ENCODE measurements around the gene ZNF304.
"Not testable (repeated sequence)": the region's sequence is repeated elsewhere in the genome, so short reads cannot be mapped to it uniquely, and the experiment has no call there.

The ZNF304 gene

DNA sequence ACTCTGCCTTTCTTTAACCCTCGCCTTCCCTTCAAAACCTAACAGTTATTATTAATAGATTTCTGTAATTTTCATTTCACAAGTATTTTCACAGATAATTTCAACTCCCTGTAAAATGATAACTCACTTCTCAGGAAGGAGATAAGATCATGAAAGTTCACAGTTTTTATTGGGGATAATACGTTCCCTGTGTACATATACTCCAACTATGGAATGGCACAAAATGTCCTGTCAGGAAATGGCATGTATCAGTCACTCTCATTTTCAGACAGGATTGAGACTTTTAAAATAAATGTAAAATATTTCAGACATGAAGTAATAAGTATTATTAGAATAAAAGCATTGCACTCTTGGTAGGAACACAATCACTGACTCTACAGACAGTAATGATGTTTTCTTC, 11.3 kb downstream of the ZNF304 start:
- H3K36me3 ChIP-seq (ENCODE audit: control insufficient read depth, insufficient read depth, low read length), result peaks cover 10% of the 10 kb centered on the region
- no peaks in the 10 kb centered on the region for H3K27me3 ChIP-seq (replicated peaks; ENCODE audit: control insufficient read depth, insufficient read depth, low read length)
- TF ChIP-seq, protein P1, sequence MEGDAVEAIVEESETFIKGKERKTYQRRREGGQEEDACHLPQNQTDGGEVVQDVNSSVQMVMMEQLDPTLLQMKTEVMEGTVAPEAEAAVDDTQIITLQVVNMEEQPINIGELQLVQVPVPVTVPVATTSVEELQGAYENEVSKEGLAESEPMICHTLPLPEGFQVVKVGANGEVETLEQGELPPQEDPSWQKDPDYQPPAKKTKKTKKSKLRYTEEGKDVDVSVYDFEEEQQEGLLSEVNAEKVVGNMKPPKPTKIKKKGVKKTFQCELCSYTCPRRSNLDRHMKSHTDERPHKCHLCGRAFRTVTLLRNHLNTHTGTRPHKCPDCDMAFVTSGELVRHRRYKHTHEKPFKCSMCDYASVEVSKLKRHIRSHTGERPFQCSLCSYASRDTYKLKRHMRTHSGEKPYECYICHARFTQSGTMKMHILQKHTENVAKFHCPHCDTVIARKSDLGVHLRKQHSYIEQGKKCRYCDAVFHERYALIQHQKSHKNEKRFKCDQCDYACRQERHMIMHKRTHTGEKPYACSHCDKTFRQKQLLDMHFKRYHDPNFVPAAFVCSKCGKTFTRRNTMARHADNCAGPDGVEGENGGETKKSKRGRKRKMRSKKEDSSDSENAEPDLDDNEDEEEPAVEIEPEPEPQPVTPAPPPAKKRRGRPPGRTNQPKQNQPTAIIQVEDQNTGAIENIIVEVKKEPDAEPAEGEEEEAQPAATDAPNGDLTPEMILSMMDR (IDR thresholded peaks at IDR 0.05; ENCODE audit: insufficient read depth, low read length, poor library complexity, severe bottlenecking), result no peak
- no peak overlapping the region; the same call in 1 of the 2 replicates for H3K4me3 ChIP-seq (replicated peaks; ENCODE audit: low read depth, low read length)
- DNase-seq (ENCODE audit: extremely low read depth, insufficient read length), result no peak

- Histone ChIP-seq H3K36me3 (ENCODE audit: control insufficient read depth, insufficient read depth, low read length) (peaks cover 5% of the 10 kb centered on the region), H3K27me3 (replicated peaks; ENCODE audit: control insufficient read depth, insufficient read depth, low read length) (no peaks in the 10 kb centered on the region), H3K4me3 (replicated peaks; ENCODE audit: low read depth, low read length) (peak within 1 kb of the TSS; percentile 83)
- peak; percentile 99 for DNase-seq (ENCODE audit: extremely low read depth, insufficient read length)
- TF ChIP-seq, protein P1 (IDR thresholded peaks at IDR 0.05; ENCODE audit: insufficient read depth, low read length, poor library complexity, severe bottlenecking), result no peak
Measured at GRCh38 chr19:57362997-57363687, 12.1 kb downstream of the ZNF304 start, which contains the start of the genes TRAPPC2B and ZNF547. TRAPPC2B (plus strand) TSS chr19:57363551; CDS start chr19:57364834, 1,283 bp downstream. ZNF547 (plus strand) TSS chr19:57363551; CDS start chr19:57368556, 5,005 bp downstream.

DNA sequence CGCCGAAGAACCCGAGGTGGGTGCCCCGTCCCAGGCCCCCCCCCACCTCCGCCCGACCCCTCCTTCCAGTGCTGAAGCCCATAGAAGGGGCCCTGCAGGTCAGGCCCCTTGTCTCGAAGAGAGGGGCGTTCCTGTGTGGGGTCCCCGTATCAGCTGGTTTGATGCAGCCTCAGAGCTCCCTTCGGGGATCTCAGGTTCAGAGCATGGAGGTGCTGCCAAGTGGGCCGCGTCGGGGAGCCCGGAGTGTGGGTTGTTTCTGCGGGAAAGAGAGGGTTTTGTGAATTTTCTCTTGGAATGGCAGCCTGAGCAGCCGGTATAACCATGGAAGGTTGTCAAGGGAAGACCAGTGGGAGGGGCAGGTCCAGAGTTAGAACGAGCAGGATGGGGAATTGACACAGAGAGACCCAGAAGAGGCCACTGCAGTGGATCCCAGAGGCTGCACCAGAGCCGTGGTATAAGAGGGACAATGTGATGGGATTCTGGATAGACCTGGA, 12.7 kb downstream of the ZNF304 start:
- peak overlapping the region; percentile 83 for H3K4me3 ChIP-seq (replicated peaks; ENCODE audit: low read depth, low read length)
- H3K36me3 ChIP-seq (ENCODE audit: control insufficient read depth, insufficient read depth, low read length), result peaks cover 4% of the 10 kb centered on the region
- H3K27me3 ChIP-seq (replicated peaks; ENCODE audit: control insufficient read depth, insufficient read depth, low read length), result no peaks in the 10 kb centered on the region
- DNase-seq (ENCODE audit: extremely low read depth, insufficient read length), result no peak
- TF ChIP-seq, protein P1 (IDR thresholded peaks at IDR 0.05; ENCODE audit: insufficient read depth, low read length, poor library complexity, severe bottlenecking), result no peak

GRCh38 chr19:57366776-57367175, 15.7 kb downstream of the ZNF304 start:
- Histone ChIP-seq H3K36me3 (ENCODE audit: control insufficient read depth, insufficient read depth, low read length) (peaks cover 2% of the 10 kb centered on the region), H3K4me3 (replicated peaks; ENCODE audit: low read depth, low read length) (no peak overlapping the region), H3K27me3 (replicated peaks; ENCODE audit: control insufficient read depth, insufficient read depth, low read length) (no peaks in the 10 kb centered on the region)
- DNase-seq (ENCODE audit: extremely low read depth, insufficient read length), result no peak
- TF ChIP-seq, protein P1 (IDR thresholded peaks at IDR 0.05; ENCODE audit: insufficient read depth, low read length, poor library complexity, severe bottlenecking), result no peak

GRCh38 chr19:57374179-57374578, 23.1 kb downstream of the ZNF304 start:
- Histone ChIP-seq H3K4me3 (replicated peaks; ENCODE audit: low read depth, low read length) (no peak overlapping the region), H3K27me3 (replicated peaks; ENCODE audit: control insufficient read depth, insufficient read depth, low read length) (no peaks in the 10 kb centered on the region), H3K36me3 (ENCODE audit: control insufficient read depth, insufficient read depth, low read length) (peaks cover 21% of the 10 kb centered on the region)
- TF ChIP-seq, protein P1 (IDR thresholded peaks at IDR 0.05; ENCODE audit: insufficient read depth, low read length, poor library complexity, severe bottlenecking), result no peak
- DNase-seq (ENCODE audit: extremely low read depth, insufficient read length), result no peak

DNA sequence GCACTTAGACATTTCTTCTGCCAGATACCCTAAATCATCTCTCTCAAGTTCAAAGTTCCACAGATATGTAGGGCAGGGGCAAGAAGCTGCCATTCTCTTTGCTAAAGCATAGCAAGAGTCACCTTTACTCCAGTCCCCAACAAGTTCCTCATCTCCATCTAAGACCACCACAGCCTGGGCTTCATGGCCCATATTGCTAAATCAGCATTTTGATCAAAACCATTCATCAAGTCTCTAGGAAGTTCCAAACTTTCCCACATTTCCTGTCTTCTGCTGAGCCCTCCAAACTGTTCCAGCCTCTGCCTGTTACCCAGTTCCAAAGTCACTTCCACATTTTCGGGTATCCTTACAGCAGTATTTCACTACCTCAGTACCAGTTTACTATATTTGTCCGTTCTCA, 23.6 kb downstream of the ZNF304 start:
- not testable (repeated sequence) for DNase-seq (ENCODE audit: extremely low read depth, insufficient read length); H3K4me3 ChIP-seq (replicated peaks; ENCODE audit: low read depth, low read length); H3K27me3 ChIP-seq (replicated peaks; ENCODE audit: control insufficient read depth, insufficient read depth, low read length)
- peaks cover 21% of the 10 kb centered on the region for H3K36me3 ChIP-seq (ENCODE audit: control insufficient read depth, insufficient read depth, low read length)

Measured in GM06990 (cell line).